RWPE1 (cell line): Measurements from ENCODE around the gene C1orf198.
A peak's percentile ranks its signal among the peaks of the same experiment; 100 is the strongest.

Source experiments
- CTCF ChIA-PET: fragments of 350-600 bp; sonication (Branson Sonifier 250); formaldehyde crosslinking; extraction: SDS; loops from one replicate; lab custom pipeline; 2021; lab: Yijun Ruan, JAX
- POLR2A ChIA-PET: fragments of 400-600 bp; formaldehyde crosslinking; extraction: SDS; loops from one replicate; lab custom pipeline; 2020; ENCODE audit warnings: antibody characterized with exemption; ENCODE audit not compliant: low non-redundant PET; lab: Yijun Ruan, JAX
- DNase-seq: peaks from one replicate; pipeline ENCODE4 v3.0.0; 2012; ENCODE audit warnings: low spot score
- H3K27ac ChIP-seq: fragments of 450-650 bp; 2 replicates; pipeline ENCODE4 v1.5.1; 2017
- TF ChIP-seq, protein P1 (sequence below): fragments of 450-650 bp; conservative IDR thresholded peaks from 2 replicates; pipeline ENCODE4 v1.5.1; 2017; ENCODE audit warnings: low read depth, mild to moderate bottlenecking

Gene C1orf198

DNA sequence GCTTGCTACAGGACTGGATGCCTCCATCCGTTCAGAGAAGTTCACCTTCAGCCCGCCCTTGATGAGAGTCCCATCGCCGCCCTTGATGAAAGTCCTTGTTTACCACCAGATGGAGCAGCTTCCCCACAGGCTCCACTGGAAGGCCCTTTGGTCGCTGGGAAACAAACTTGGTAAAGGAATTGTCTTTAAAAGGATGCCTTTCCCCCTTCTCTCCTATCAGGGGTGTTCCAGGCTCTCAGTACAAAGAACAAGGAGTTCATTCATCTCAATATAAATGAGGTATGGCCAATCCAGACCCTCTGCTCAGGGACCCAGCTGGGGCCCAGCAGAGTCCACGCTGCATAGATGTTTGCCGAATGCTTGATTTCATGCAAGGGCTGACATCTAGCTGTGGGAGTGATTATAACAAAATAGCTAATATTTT is 70.4 kb downstream of the C1orf198 start:
- no peak overlapping the region for H3K27ac ChIP-seq

DNA sequence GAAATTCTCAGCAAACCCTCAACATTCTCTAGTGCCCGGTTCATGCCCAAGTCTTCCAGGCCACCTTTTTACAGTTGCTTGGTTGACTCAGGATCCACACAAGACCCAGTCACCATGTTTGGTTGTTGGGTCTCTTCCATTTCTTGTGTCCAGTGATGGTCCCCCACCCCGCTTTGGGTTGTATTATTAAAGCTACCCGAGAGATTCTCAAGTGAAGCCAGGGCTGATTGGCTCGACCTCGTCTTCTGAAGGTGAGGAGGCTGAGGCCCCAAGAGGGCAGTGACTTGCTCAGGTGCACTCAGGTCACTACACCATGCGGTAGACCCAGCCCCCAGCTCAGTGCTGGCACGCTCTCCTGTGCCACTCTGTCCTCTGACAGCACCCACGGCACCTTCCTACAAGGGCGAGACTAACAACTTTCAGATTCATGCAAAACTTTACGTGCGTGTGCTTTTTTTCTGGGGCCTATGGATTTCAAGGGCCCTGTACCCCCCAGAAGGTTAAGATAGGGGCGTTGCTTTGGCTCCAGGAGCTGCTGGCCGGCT is 70.9 kb downstream of the C1orf198 start:
- no peak overlapping the region for H3K27ac ChIP-seq
- POLR2A ChIA-PET, result no interaction called here
- TF ChIP-seq, protein P1, sequence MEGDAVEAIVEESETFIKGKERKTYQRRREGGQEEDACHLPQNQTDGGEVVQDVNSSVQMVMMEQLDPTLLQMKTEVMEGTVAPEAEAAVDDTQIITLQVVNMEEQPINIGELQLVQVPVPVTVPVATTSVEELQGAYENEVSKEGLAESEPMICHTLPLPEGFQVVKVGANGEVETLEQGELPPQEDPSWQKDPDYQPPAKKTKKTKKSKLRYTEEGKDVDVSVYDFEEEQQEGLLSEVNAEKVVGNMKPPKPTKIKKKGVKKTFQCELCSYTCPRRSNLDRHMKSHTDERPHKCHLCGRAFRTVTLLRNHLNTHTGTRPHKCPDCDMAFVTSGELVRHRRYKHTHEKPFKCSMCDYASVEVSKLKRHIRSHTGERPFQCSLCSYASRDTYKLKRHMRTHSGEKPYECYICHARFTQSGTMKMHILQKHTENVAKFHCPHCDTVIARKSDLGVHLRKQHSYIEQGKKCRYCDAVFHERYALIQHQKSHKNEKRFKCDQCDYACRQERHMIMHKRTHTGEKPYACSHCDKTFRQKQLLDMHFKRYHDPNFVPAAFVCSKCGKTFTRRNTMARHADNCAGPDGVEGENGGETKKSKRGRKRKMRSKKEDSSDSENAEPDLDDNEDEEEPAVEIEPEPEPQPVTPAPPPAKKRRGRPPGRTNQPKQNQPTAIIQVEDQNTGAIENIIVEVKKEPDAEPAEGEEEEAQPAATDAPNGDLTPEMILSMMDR, result no peak

More for the DNA sequence above, 70.4 kb downstream of the C1orf198 start:
- peak; percentile 49 for DNase-seq
- TF ChIP-seq, protein P1, result peak; percentile 53
- ChIA-PET POLR2A (no interaction called here), CTCF (interaction anchor here (0.7 to 1.7 kb wide), 7 partner anchors 54 to 414 kb away, joined by 3 to 8 read pairs (median 3); no protein-coding TSS in a partner anchor)

DNA sequence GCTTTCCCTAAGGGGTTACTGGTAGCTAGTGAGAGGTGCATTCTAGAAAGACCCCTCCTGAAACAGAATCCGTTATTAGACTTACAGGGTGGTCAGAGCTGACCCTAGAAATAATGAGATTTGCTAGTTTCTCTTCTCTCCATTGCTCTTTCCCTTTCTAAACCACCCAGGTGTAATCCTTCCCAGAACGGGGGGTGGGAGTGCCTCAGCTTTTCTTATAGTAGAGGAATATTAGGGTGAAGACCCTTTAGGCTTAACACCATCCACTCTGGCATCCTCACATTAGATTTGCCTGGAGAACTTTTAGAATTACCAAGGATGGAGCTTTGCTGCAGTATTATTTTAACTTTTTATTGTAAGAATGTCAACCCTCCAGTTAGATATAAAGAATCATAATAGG is 71.7 kb downstream of the C1orf198 start:
- no peak overlapping the region for H3K27ac ChIP-seq
- ChIA-PET POLR2A (no interaction called here), CTCF (no interaction called here)
- no peak for DNase-seq
- TF ChIP-seq, protein P1, result no peak

More for the DNA sequence above, 70.9 kb downstream of the C1orf198 start:
- CTCF ChIA-PET, result interaction anchor here (0.5 to 1.7 kb wide), 8 partner anchors 15 to 422 kb away, joined by 3 to 8 read pairs (median 3); no protein-coding TSS in a partner anchor
- DNase-seq, result no peak

DNA sequence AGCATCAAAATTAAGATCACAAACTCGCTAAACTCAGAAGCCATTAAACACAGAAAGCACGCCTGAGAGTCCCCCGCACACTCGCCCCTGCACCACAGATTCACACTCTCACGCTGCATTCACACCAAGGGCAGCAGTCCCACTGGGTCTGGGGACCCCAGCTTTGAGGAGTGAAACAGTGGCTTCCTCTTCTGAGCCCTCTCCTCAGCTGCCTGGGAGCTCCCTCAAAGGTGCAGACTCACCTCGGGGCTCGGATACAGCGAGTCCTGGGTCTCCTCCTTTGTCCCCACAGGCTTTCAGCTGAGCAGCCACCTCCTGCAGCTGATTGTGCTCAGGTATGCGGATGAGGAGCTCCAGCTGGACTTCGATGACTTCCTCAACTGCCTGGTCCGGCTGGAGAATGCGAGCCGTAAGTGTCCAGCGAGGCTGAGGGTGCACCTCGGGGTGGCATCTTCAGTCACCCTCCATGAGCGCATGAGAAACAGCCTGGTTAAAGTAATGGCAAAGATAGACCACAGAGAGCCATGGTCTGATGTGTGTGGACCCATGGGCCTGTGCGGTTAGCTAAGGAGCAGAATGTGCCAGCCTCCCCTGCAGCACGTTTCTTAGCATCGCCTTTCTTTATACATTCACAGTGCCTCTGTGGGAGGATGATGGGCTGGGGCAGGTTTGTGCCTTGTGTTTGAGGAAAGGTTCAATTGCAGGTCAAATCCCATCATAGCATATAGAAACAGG is 73.3 kb downstream of the C1orf198 start:
- CTCF ChIA-PET, result no interaction called here
- no peak overlapping the region for H3K27ac ChIP-seq
- POLR2A ChIA-PET, result no interaction called here
- no peak for DNase-seq
- TF ChIP-seq, protein P1, result no peak

DNA sequence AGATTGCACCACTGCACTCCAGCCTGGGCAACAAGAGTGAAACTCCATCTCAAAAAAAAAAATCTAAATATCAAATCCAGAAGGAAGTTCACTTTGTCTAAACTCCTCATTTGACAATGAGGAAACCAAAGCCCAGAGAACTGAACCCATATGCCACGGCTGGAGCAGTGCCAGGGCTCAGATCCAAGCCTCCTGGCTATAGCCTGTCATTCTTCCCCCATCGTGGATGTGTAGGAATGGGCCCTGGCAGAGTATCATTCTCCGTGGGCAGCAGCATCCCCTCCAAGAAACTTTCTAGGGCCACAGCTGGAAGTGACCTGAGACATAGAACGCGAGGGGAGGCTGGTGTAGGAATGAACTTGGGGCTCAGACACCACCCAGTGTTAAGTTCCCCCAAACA is 73.9 kb downstream of the C1orf198 start:
- H3K27ac ChIP-seq, result no peak overlapping the region
- POLR2A ChIA-PET, result no interaction called here
- DNase-seq, result no peak
- TF ChIP-seq, protein P1, result no peak
- CTCF ChIA-PET, result no interaction called here

DNA sequence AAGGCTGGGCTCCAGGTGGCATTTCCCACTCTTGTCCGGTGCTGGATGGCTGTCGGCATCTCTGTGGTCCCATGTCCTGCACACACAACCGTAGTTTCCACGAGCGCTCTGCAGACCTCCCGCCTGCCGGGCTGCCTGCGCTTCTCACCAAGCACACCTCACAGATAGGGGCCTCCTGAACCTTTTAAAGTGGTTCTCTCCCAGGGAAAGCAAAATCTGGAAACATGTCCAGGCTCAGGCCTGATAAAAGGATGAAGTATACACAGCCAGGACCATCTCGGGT is 74.9 kb downstream of the C1orf198 start:
- TF ChIP-seq, protein P1, result no peak
- POLR2A ChIA-PET, result no interaction called here
- H3K27ac ChIP-seq, result no peak overlapping the region
- CTCF ChIA-PET, result interaction anchor here (0.7 kb wide), 1 partner anchor 224 kb away, joined by 3 read pairs; no protein-coding TSS in a partner anchor
- DNase-seq, result no peak
